GM23338 (cell line): ENCODE data around the gene SLC15A1. TPM values are rescaled to one million over a fixed set of nuclear protein-coding genes. Genes with fewer than 3 reads are reported as not detected.

Source experiments
- ATAC-seq: fragments of 200-7000 bp; cut with Tn5 transposase; 3 replicates; pipeline ENCODE4 v1.9.1; 2020
- DNase-seq: peaks from one replicate; pipeline ENCODE4 v3.0.0-alpha.2; 2015; ENCODE audit warnings: low spot score
- H2AFZ ChIP-seq: fragments of 200-600 bp; sonication (generic); 2 replicates; pipeline ENCODE4 v1.8.0; 2016; ENCODE audit warnings: antibody characterized with exemption, mild to moderate bottlenecking, moderate library complexity
- H3F3A ChIP-seq: fragments of 200-600 bp; sonication (generic); replicated peaks from 2 replicates; pipeline ENCODE4 v1.8.0; 2017; ENCODE audit warnings: antibody characterized with exemption, mixed run types, low read depth
- H3K27ac ChIP-seq: fragments of 200-600 bp; sonication (generic); 2 replicates; pipeline ENCODE4 v1.6.1; 2016; ENCODE audit warnings: low read depth
- H3K27me3 ChIP-seq: fragments of 200-600 bp; sonication (generic); 2 replicates; pipeline ENCODE4 v1.8.0; 2016; ENCODE audit warnings: mild to moderate bottlenecking, mixed run types, moderate library complexity; ENCODE audit not compliant: insufficient read depth
- H3K36me3 ChIP-seq: fragments of 200-600 bp; sonication (generic); 2 replicates; pipeline ENCODE4 v1.8.0; 2016; ENCODE audit warnings: mild to moderate bottlenecking; ENCODE audit not compliant: insufficient read depth
- H3K4me1 ChIP-seq: fragments of 200-600 bp; sonication (generic); 2 replicates; pipeline ENCODE4 v1.8.0; 2016; ENCODE audit warnings: mild to moderate bottlenecking, moderate library complexity; ENCODE audit not compliant: insufficient read depth
- H3K4me2 ChIP-seq: fragments of 200-600 bp; sonication (generic); 2 replicates; pipeline ENCODE4 v1.7.1; 2017; ENCODE audit warnings: mixed run types
- H3K4me3 ChIP-seq: fragments of 200-600 bp; sonication (generic); 2 replicates; pipeline ENCODE4 v1.6.1; 2016; ENCODE audit warnings: mixed run types
- H3K79me2 ChIP-seq: fragments of 200-600 bp; sonication (generic); replicated peaks from 2 replicates; pipeline ENCODE4 v1.8.0; 2017; ENCODE audit warnings: mild to moderate bottlenecking; ENCODE audit not compliant: insufficient read depth
- H3K9me2 ChIP-seq: fragments of 200-600 bp; sonication (generic); 2 replicates; pipeline ENCODE4 v1.8.0; 2017; ENCODE audit not compliant: insufficient read depth
- H4K20me1 ChIP-seq: fragments of 200-600 bp; sonication (generic); replicated peaks from 2 replicates; pipeline ENCODE4 v1.8.0; 2017; ENCODE audit warnings: mild to moderate bottlenecking; ENCODE audit not compliant: insufficient read depth
- H3K27ac Mint-ChIP-seq: 2 replicates; pipeline ENCODE4 v1.8.0; 2020; ENCODE audit warnings: inconsistent platforms, mild to moderate bottlenecking, moderate library complexity, mixed read lengths
- H3K27me3 Mint-ChIP-seq: 3 replicates; pipeline ENCODE4 v1.8.0; 2022; ENCODE audit warnings: low read depth, mild to moderate bottlenecking, moderate library complexity, mixed read lengths, inconsistent platforms; ENCODE audit not compliant: insufficient read depth, poor library complexity
- H3K36me3 Mint-ChIP-seq: 3 replicates; pipeline ENCODE4 v1.8.0; 2021; ENCODE audit warnings: low read depth, mild to moderate bottlenecking, inconsistent platforms, moderate library complexity, mixed read lengths
- H3K4me1 Mint-ChIP-seq: 3 replicates; pipeline ENCODE4 v1.8.0; 2020; ENCODE audit warnings: mild to moderate bottlenecking, inconsistent platforms, mixed read lengths
- H3K4me3 Mint-ChIP-seq: 3 replicates; pipeline ENCODE4 v1.8.0; 2021; ENCODE audit warnings: moderate library complexity, mild to moderate bottlenecking, inconsistent platforms, mixed read lengths
- H3K9me3 Mint-ChIP-seq: 3 replicates; pipeline ENCODE4 v1.8.0; 2020; ENCODE audit warnings: moderate library complexity, mild to moderate bottlenecking, inconsistent platforms, mixed read lengths
- CREB1 ChIP-seq: fragments of 250-450 bp; sonication (Bioruptor Pico); IDR thresholded peaks from 2 replicates; pipeline ENCODE4 v1.5.0; 2020; ENCODE audit warnings: low read depth, mild to moderate bottlenecking, moderate library complexity
- EZH2 ChIP-seq: fragments of 200-600 bp; sonication (generic); IDR thresholded peaks from one replicate; pipeline ENCODE4 v1.8.0; 2017; ENCODE audit warnings: antibody characterized with exemption, mild to moderate bottlenecking, low read depth; ENCODE audit not compliant: unreplicated experiment
- JUNB ChIP-seq: IDR thresholded peaks from one replicate; pipeline ENCODE4 v1.6.1; 2016; ENCODE audit warnings: antibody characterized with exemption; ENCODE audit not compliant: unreplicated experiment
- NANOG ChIP-seq: IDR thresholded peaks from 2 replicates; pipeline ENCODE4 v1.6.1; 2016; ENCODE audit warnings: antibody characterized with exemption, borderline replicate concordance
- POLR2AphosphoS5 ChIP-seq: IDR thresholded peaks from 2 replicates; pipeline ENCODE4 v1.6.1; 2016; ENCODE audit warnings: antibody characterized with exemption, low read depth
- ZNF331 ChIP-seq: fragments of 250-450 bp; sonication (Bioruptor Pico); IDR thresholded peaks from 2 replicates; pipeline ENCODE4 v1.5.0; 2020; ENCODE audit warnings: low read depth, mild to moderate bottlenecking, moderate library complexity
- polyA plus RNA-seq: library from polyadenylated mRNA; unstranded; fragments of >200 nt; fragmentation: Nextera tagmentation; extraction: Ambion mirVana; gene quantifications from 2 replicates; pipeline ENCODE4 v1.2.1, GENCODE V29; 2016
- total RNA-seq: library from RNA; depleted of rRNA; stranded (reverse); fragments of >200 nt; shearing (Covaris generic); gene quantifications from 2 replicates; pipeline ENCODE4 v1.2.3, GENCODE V29; 2014
- TF ChIP-seq, protein P1 (sequence below): fragments of 250-450 bp; sonication (Bioruptor Pico); IDR thresholded peaks from 2 replicates; pipeline ENCODE4 v1.5.0; 2020; ENCODE audit warnings: mild to moderate bottlenecking, moderate library complexity
- TF ChIP-seq, protein P2 (sequence below): IDR thresholded peaks from 2 replicates; pipeline ENCODE4 v1.6.1; 2016; ENCODE audit warnings: antibody characterized with exemption

Gene SLC15A1
- total and polyA plus RNA-seq, 2 experiments from 2014 or later, result 1.6 to 3.0 TPM

DNA sequence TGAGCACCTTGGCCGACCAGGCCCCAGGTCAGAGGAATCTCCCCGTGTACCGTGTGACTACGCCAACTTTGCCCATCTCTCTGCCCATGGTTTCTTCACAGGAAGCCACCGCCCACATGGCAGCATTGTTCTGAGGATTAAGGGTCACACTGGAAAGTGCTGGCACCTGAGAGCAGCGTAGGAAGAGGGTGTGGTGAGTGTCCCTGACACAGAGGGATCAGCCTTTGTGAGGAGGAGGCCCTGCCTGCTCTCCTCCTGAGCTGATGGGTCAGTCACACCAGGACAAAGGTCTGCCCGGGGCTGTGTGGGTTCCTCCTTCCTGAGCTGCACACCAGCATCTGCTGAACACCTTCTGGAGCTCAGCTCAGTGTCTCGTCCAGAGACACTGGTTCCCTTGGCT, 32.2 kb upstream of the SLC15A1 start (continued):
- TF ChIP-seq, protein P1, sequence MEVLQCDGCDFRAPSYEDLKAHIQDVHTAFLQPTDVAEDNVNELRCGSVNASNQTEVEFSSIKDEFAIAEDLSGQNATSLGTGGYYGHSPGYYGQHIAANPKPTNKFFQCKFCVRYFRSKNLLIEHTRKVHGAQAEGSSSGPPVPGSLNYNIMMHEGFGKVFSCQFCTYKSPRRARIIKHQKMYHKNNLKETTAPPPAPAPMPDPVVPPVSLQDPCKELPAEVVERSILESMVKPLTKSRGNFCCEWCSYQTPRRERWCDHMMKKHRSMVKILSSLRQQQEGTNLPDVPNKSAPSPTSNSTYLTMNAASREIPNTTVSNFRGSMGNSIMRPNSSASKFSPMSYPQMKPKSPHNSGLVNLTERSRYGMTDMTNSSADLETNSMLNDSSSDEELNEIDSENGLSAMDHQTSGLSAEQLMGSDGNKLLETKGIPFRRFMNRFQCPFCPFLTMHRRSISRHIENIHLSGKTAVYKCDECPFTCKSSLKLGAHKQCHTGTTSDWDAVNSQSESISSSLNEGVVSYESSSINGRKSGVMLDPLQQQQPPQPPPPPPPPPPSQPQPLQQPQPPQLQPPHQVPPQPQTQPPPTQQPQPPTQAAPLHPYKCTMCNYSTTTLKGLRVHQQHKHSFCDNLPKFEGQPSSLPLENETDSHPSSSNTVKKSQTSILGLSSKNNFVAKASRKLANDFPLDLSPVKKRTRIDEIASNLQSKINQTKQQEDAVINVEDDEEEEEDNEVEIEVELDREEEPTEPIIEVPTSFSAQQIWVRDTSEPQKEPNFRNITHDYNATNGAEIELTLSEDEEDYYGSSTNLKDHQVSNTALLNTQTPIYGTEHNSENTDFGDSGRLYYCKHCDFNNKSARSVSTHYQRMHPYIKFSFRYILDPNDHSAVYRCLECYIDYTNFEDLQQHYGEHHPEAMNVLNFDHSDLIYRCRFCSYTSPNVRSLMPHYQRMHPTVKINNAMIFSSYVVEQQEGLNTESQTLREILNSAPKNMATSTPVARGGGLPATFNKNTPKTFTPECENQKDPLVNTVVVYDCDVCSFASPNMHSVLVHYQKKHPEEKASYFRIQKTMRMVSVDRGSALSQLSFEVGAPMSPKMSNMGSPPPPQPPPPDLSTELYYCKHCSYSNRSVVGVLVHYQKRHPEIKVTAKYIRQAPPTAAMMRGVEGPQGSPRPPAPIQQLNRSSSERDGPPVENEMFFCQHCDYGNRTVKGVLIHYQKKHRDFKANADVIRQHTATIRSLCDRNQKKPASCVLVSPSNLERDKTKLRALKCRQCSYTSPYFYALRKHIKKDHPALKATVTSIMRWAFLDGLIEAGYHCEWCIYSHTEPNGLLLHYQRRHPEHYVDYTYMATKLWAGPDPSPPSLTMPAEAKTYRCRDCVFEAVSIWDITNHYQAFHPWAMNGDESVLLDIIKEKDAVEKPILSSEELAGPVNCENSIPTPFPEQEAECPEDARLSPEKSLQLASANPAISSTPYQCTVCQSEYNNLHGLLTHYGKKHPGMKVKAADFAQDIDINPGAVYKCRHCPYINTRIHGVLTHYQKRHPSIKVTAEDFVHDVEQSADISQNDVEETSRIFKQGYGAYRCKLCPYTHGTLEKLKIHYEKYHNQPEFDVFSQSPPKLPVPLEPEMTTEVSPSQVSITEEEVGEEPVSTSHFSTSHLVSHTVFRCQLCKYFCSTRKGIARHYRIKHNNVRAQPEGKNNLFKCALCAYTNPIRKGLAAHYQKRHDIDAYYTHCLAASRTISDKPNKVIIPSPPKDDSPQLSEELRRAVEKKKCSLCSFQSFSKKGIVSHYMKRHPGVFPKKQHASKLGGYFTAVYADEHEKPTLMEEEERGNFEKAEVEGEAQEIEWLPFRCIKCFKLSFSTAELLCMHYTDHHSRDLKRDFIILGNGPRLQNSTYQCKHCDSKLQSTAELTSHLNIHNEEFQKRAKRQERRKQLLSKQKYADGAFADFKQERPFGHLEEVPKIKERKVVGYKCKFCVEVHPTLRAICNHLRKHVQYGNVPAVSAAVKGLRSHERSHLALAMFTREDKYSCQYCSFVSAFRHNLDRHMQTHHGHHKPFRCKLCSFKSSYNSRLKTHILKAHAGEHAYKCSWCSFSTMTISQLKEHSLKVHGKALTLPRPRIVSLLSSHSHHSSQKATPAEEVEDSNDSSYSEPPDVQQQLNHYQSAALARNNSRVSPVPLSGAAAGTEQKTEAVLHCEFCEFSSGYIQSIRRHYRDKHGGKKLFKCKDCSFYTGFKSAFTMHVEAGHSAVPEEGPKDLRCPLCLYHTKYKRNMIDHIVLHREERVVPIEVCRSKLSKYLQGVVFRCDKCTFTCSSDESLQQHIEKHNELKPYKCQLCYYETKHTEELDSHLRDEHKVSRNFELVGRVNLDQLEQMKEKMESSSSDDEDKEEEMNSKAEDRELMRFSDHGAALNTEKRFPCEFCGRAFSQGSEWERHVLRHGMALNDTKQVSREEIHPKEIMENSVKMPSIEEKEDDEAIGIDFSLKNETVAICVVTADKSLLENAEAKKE (CRISPR knock-in tag), result no peak
- TF ChIP-seq JUNB, result no peak
- no peak for TF ChIP-seq EZH2
- TF ChIP-seq, protein P2, sequence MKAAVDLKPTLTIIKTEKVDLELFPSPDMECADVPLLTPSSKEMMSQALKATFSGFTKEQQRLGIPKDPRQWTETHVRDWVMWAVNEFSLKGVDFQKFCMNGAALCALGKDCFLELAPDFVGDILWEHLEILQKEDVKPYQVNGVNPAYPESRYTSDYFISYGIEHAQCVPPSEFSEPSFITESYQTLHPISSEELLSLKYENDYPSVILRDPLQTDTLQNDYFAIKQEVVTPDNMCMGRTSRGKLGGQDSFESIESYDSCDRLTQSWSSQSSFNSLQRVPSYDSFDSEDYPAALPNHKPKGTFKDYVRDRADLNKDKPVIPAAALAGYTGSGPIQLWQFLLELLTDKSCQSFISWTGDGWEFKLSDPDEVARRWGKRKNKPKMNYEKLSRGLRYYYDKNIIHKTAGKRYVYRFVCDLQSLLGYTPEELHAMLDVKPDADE, result no peak

- no peak for DNase-seq
- H3K27ac ChIP-seq, result no peak overlapping the region
- no peak overlapping the region for H3K27ac Mint-ChIP-seq
- H2AFZ ChIP-seq, result no peak overlapping the region
- no peaks in the 10 kb centered on the region for H3K9me3 Mint-ChIP-seq
- H3F3A ChIP-seq, result no peaks in the 10 kb centered on the region
- no peaks in the 10 kb centered on the region for H3K36me3 ChIP-seq
- peaks cover 3% of the 10 kb centered on the region; the same call in 1 of the 3 replicates for H3K36me3 Mint-ChIP-seq
- no peaks in the 10 kb centered on the region for H3K79me2 ChIP-seq
- H3K4me3 Mint-ChIP-seq, result no peak overlapping the region
- ATAC-seq, result no peak
- H4K20me1 ChIP-seq, result no peaks in the 10 kb centered on the region
- H3K4me1 Mint-ChIP-seq, result peaks cover 2% of the 10 kb centered on the region; the same call in 2 of the 3 replicates
- H3K9me2 ChIP-seq, result peaks cover 12% of the 10 kb centered on the region
- H3K27me3 Mint-ChIP-seq, result peaks cover 16% of the 10 kb centered on the region
- no peaks in the 10 kb centered on the region for H3K27me3 ChIP-seq
- H3K4me3 ChIP-seq, result no peak overlapping the region
- no peak overlapping the region for H3K4me2 ChIP-seq
- peaks cover 1% of the 10 kb centered on the region; the same call in 1 of the 2 replicates for H3K4me1 ChIP-seq
- no peak for TF ChIP-seq ZNF331 (CRISPR knock-in tag)
- TF ChIP-seq, protein P1 (CRISPR knock-in tag), result no peak
- no peak for TF ChIP-seq CREB1 (CRISPR knock-in tag)
- TF ChIP-seq POLR2AphosphoS5, result no peak
- no peak for TF ChIP-seq NANOG
Observed at GRCh38 chr13:98783856-98784478, 31.5 kb upstream of the SLC15A1 start.
